B cell (primary cell): ENCODE data around the gene AGO3. TPM values are rescaled to one million over a fixed set of nuclear protein-coding genes. Genes with fewer than 3 reads are reported as not detected.

Source experiments
- ATAC-seq: fragments of 200-7000 bp; cut with Tn5 transposase; one replicate; pipeline ENCODE4 v1.10.0; 2021; ENCODE audit warnings: low read depth, mild to moderate bottlenecking, moderate number of reproducible peaks, moderate library complexity
- CTCF ChIA-PET: fragments of 350-600 bp; sonication (Branson Sonifier 250); formaldehyde crosslinking; loops from one replicate; lab custom pipeline; 2021; ENCODE audit warnings: antibody characterized with exemption, inconsistent platforms; lab: Charles Lee
- POLR2A ChIA-PET: fragments of 350-600 bp; sonication (Branson Sonifier 250); formaldehyde crosslinking; loops from one replicate; lab custom pipeline; 2021; ENCODE audit warnings: antibody characterized with exemption; lab: Charles Lee
- DNase-seq: peaks from one replicate; pipeline ENCODE4 v3.0.0; 2013
- H2AFZ ChIP-seq: 2 replicates; pipeline ENCODE4 v1.6.1; 2012; ENCODE audit warnings: mild to moderate bottlenecking, low read depth, low read length; ENCODE audit not compliant: insufficient read depth, poor library complexity, severe bottlenecking
- H3K27ac ChIP-seq, 2 donors: 1 replicate in 1 of 2; 2 replicates in 1 of 2; pipeline ENCODE4 v1.5.1; 2012 to 2013; ENCODE audit warnings: low read length in 2 of 2, mild to moderate bottlenecking in 2 of 2, moderate library complexity in 1 of 2
- H3K27me3 ChIP-seq, 4 experiments: fragments of 200-600 bp in 1 of 4; sonication (generic) in 1 of 4; replicated peaks in 1 of 4; 1 replicate in 2 of 4; 2 replicates in 2 of 4; pipeline versions ENCODE4 v1.6.1 to v1.7.0; 2013 to 2016; ENCODE audit warnings: low read length in 3 of 4, mild to moderate bottlenecking in 2 of 4, mixed read lengths in 1 of 4, moderate library complexity in 1 of 4; ENCODE audit not compliant: insufficient read depth in 4 of 4, control insufficient read depth in 3 of 4; ENCODE audit errors: control extremely low read depth in 1 of 4
- H3K36me3 ChIP-seq, 2 experiments: replicated peaks in 1 of 2; 1 replicate in 1 of 2; 2 replicates in 1 of 2; pipeline versions ENCODE4 v1.6.1 to v1.7.1; 2013; ENCODE audit warnings: low read length in 1 of 2; ENCODE audit not compliant: insufficient read depth in 2 of 2, control insufficient read depth in 1 of 2; ENCODE audit errors: control extremely low read depth in 1 of 2, extremely low read depth in 1 of 2
- H3K4me1 ChIP-seq, 2 donors: fragments of 200-600 bp in 1 of 2; sonication (generic) in 1 of 2; 1 replicate in 1 of 2; 2 replicates in 1 of 2; pipeline versions ENCODE4 v1.5.1 to v1.6.1; 2013 to 2017; ENCODE audit warnings: low read length in 2 of 2; ENCODE audit not compliant: control insufficient read depth in 2 of 2, insufficient read depth in 2 of 2
- H3K4me2 ChIP-seq: replicated peaks from 2 replicates; pipeline ENCODE3; 2012; ENCODE audit warnings: mild to moderate bottlenecking, low read depth, low read length; ENCODE audit not compliant: poor library complexity, severe bottlenecking
- H3K4me3 ChIP-seq, 5 experiments: fragments of 200-600 bp in 1 of 5; sonication (generic) in 1 of 5; 1 replicate in 3 of 5; 2 replicates in 2 of 5; pipeline versions ENCODE4 v1.5.1 to v1.7.0; 2011 to 2016; ENCODE audit warnings: low read length in 4 of 5, mild to moderate bottlenecking in 4 of 5, low read depth in 2 of 5, control low read depth in 1 of 5, moderate library complexity in 1 of 5; ENCODE audit not compliant: insufficient read depth in 1 of 5; ENCODE audit errors: control extremely low read depth in 1 of 5, extremely low read depth in 1 of 5
- H3K79me2 ChIP-seq: fragments of 200-600 bp; sonication (generic); one replicate; pipeline ENCODE4 v1.6.0; 2016; ENCODE audit warnings: low read length; ENCODE audit not compliant: control insufficient read depth, insufficient read depth
- H3K9ac ChIP-seq: fragments of 200-600 bp; sonication (generic); 2 replicates; pipeline ENCODE4 v1.6.1; 2017; ENCODE audit warnings: mild to moderate bottlenecking, low read length, moderate library complexity
- H3K9me3 ChIP-seq, 3 donors: one replicate each; pipeline versions ENCODE4 v1.6.1 to v1.7.1; 2013; ENCODE audit warnings: low read length in 2 of 3; ENCODE audit not compliant: control insufficient read depth in 2 of 3, insufficient read depth in 1 of 3; ENCODE audit errors: control extremely low read depth in 1 of 3
- H4K20me1 ChIP-seq: 2 replicates; pipeline ENCODE4 v1.6.0; 2012; ENCODE audit warnings: mild to moderate bottlenecking, low read length; ENCODE audit not compliant: insufficient read depth, control insufficient read depth, poor library complexity, severe bottlenecking
- H3K27ac Mint-ChIP-seq: one replicate; pipeline ENCODE4 v1.8.0; 2021; ENCODE audit warnings: mixed read lengths
- H3K27me3 Mint-ChIP-seq: one replicate; pipeline ENCODE4 v1.8.0; 2021; ENCODE audit warnings: mixed read lengths
- H3K4me1 Mint-ChIP-seq: one replicate; pipeline ENCODE4 v1.8.0; 2021; ENCODE audit warnings: mixed read lengths
- H3K4me3 Mint-ChIP-seq: one replicate; pipeline ENCODE4 v1.8.0; 2021; ENCODE audit warnings: mixed read lengths
- H3K9me3 Mint-ChIP-seq: one replicate; pipeline ENCODE4 v1.8.0; 2022; ENCODE audit warnings: mixed read lengths; ENCODE audit not compliant: insufficient read depth
- CTCF ChIP-seq: fragments of 200-600 bp; IDR thresholded peaks from one replicate; pipeline ENCODE4 v1.8.0; 2022; ENCODE audit warnings: antibody characterized with exemption, mild to moderate bottlenecking
- EZH2 ChIP-seq: IDR thresholded peaks from 2 replicates; pipeline ENCODE4 v1.6.1; 2012; ENCODE audit warnings: borderline replicate concordance, low read depth, mild to moderate bottlenecking, moderate library complexity, low read length; ENCODE audit not compliant: insufficient read depth, poor library complexity, severe bottlenecking
- WGBS: methylation state at CpG from one replicate; pipeline ENCODE4 v1.1.5; 2013; ENCODE audit warnings: missing lambda C conversion rate; ENCODE audit not compliant: insufficient coverage; 5-methylcytosine and 5-hydroxymethylcytosine counted together
- intact Hi-C: fragments of 100-400 bp; cut with micrococcal nuclease; formaldehyde crosslinking; loops from one replicate; pipeline ENCODE4 v1.10.0; 2022
- polyA plus RNA-seq: library from polyadenylated mRNA; depleted of rRNA; stranded (reverse); fragments of >200 nt; gene quantifications from 2 replicates; pipeline ENCODE4 v1.2.3, GENCODE V29; 2012
- total RNA-seq, 2 donors: library from RNA; stranded (reverse); fragments of 120-200 nt in 1 of 2; gene quantifications; 1 replicate in 1 of 2; 2 replicates in 1 of 2; pipeline versions ENCODE4 v1.2.3 to v1.2.4, GENCODE V29; 2013 to 2022

AGO3 gene
- total and polyA plus RNA-seq, 2 donors (not counting 1 experiment from before 2014, with no cell fraction given): 5.1 to 44.9 TPM

- H3K79me2 ChIP-seq: peaks cover 29% of the 10 kb centered on the region
- H3K4me1 ChIP-seq: peaks cover 26 to 32% of the 10 kb centered on the region in 2 donors
- H2AFZ ChIP-seq: no peak overlapping the region
- Mint-ChIP-seq H3K4me3 (peak overlapping the region; percentile 59), H3K4me1 (peaks cover 16% of the 10 kb centered on the region), H3K9me3 (no peaks in the 10 kb centered on the region), H3K27ac (no peak overlapping the region), H3K27me3 (peaks cover 26% of the 10 kb centered on the region)
- TF ChIP-seq CTCF (no peak), EZH2 (no peak)
- DNase-seq: peak; percentile 15
- CTCF ChIA-PET: interaction anchor here (0.6 to 1.2 kb wide), 4 partner anchors 84 to 203 kb away, joined by 3 to 6 read pairs (median 4); partner anchors contain the start of gene AGO1
- no peak overlapping the region for H3K4me2 ChIP-seq
- POLR2A ChIA-PET: no interaction called here
- 95% methylated on average over 27 of the region's 29 CpGs for WGBS
- H3K9me3 ChIP-seq: peaks cover 0 to 3% (median 0%) of the 10 kb centered on the region in 3 donors
- no peak overlapping the region for H3K27ac ChIP-seq
- no peak overlapping the region for H3K4me3 ChIP-seq
- intact Hi-C loops: no loop called here
- no peak for ATAC-seq
- peaks cover 0 to 25% (median 12%) of the 10 kb centered on the region in 4 experiments for H3K27me3 ChIP-seq
- H3K36me3 ChIP-seq: no peaks in the 10 kb centered on the region
- H4K20me1 ChIP-seq: no peaks in the 10 kb centered on the region
- no peak overlapping the region for H3K9ac ChIP-seq
Observed at GRCh38 chr1:36085686-36086526, 155.0 kb downstream of the AGO3 start.
